Adrenal gland (tissue), 12 donors: ENCODE measurements around the gene TRPV2. TPM values are rescaled to one million over a fixed set of nuclear protein-coding genes. Genes with fewer than 3 reads are reported as not detected.
A peak's percentile ranks its signal among the peaks of the same experiment; 100 is the strongest.

Source experiments
- DNase-seq, 7 donors: peaks; one replicate each; pipeline ENCODE4 v3.0.0-alpha.2; 2019 to 2020
- H3K27ac ChIP-seq, 5 donors: fragments of 200-600 bp; sonication (generic) in 4 of 5; 1 replicate in 3 of 5; 2 replicates in 2 of 5; pipeline versions ENCODE4 v1.5.1 to v1.8.0; 2016 to 2020; ENCODE audit warnings: mild to moderate bottlenecking in 1 of 5
- H3K27me3 ChIP-seq: fragments of 200-600 bp; 2 replicates; pipeline ENCODE4 v1.8.0; 2021
- H3K36me3 ChIP-seq, 2 donors: fragments of 200-600 bp; replicated peaks in 1 of 2; 1 replicate in 1 of 2; 2 replicates in 1 of 2; pipeline versions ENCODE4 v1.5.1 to v1.8.0; 2018 to 2022
- H3K4me1 ChIP-seq, 2 donors: fragments of 200-600 bp; replicated peaks in 1 of 2; 1 replicate in 1 of 2; 2 replicates in 1 of 2; pipeline versions ENCODE4 v1.5.1 to v1.8.0; 2018 to 2021
- H3K4me3 ChIP-seq, 4 donors: fragments of 200-600 bp; sonication (generic) in 3 of 4; one replicate each; pipeline ENCODE4 v1.5.1; 2016 to 2018
- H3K9me3 ChIP-seq, 3 donors: fragments of 200-600 bp; sonication (generic) in 1 of 3; replicated peaks in 1 of 3; 1 replicate in 2 of 3; 2 replicates in 1 of 3; pipeline versions ENCODE4 v1.5.1 to v1.8.0; 2016 to 2021
- CTCF ChIP-seq, 6 experiments: fragments of 450-650 bp in 4 of 6; fragments of 200-600 bp in 2 of 6; sonication (generic) in 1 of 6; IDR thresholded peaks; 1 replicate in 5 of 6; 2 replicates in 1 of 6; pipeline versions ENCODE4 v1.5.1 to v1.8.0; 2016 to 2021; ENCODE audit warnings: antibody characterized with exemption in 6 of 6, mild to moderate bottlenecking in 2 of 6, moderate library complexity in 1 of 6
- POLR2A ChIP-seq, 2 donors: fragments of 450-650 bp; IDR thresholded peaks; one replicate each; pipeline ENCODE4 v1.6.1; 2017; ENCODE audit warnings: antibody characterized with exemption in 2 of 2, mild to moderate bottlenecking in 2 of 2, moderate library complexity in 1 of 2
- WGBS, 4 donors: extraction: QIAGEN DNeasy Blood & Tissue Kit in 2 of 4; methylation state at CpG; one replicate each; pipeline versions ENCODE4 v1.1.5 to v1.1.7; 2013 to 2017; 5-methylcytosine and 5-hydroxymethylcytosine counted together
- intact Hi-C, 2 donors: fragments of 100-400 bp; cut with DNase I; formaldehyde crosslinking; loops; one replicate each; pipeline versions ENCODE4 v1.14.1 to v1.15.0; 2022 to 2023
- polyA plus RNA-seq, 3 donors: library from polyadenylated mRNA; stranded (reverse); fragments of 200-250 nt in 2 of 3; fragments of 350-450 nt in 1 of 3; fragmentation: Illumina TruSeq in 1 of 3; extraction: RNeasy Lipid Tissue Mini Kit (QIAGEN cat#74804) in 1 of 3; gene quantifications; one replicate each; pipeline ENCODE4 v1.2.3, GENCODE V29; 2013 to 2014
- total RNA-seq, 9 donors: library from RNA; depleted of rRNA in 4 of 9; stranded (reverse); fragments of >200 nt in 4 of 9; fragments of 120-200 nt in 1 of 9; fragmentation: NEBNext Ultra II Directional in 1 of 9; extraction: Animal tissue kit (Norgen Biotek cat#: 25700) in 1 of 9; gene quantifications; one replicate each; pipeline versions ENCODE4 v1.1.0 to v1.2.4, GENCODE V29; 2013 to 2023
- donor health status: healthy with polysubstance abuse.
- donor health status: Bipolar disorder and iron deficiency.
- donor health status: DM: yes; HTN: yes; CAD: no.
- donor health status: DM: no; HTN: no; CAD: no.
- donor health status: DM: no; HTN: no; CAD: no.
- donor health status: DM: yes; HTN: yes; CAD: no.

Gene TRPV2
- total and polyA plus RNA-seq, 12 donors: 23.3 to 110 (median 50.6) TPM

GRCh38 chr17:16446338-16446983 is 31.1 kb downstream of the TRPV2 start:
- peaks cover 0 to 37% of the 10 kb centered on the region in 2 donors for H3K36me3 ChIP-seq
- TF ChIP-seq POLR2A (IDR thresholded peaks at IDR 0.05): no peak
- no peak for TF ChIP-seq CTCF (IDR thresholded peaks at IDR 0.05)
- peaks cover 5 to 59% of the 10 kb centered on the region in 2 donors for H3K4me1 ChIP-seq
- H3K9me3 ChIP-seq: no peaks in the 10 kb centered on the region
- H3K4me3 ChIP-seq: no peak overlapping the region
- H3K27ac ChIP-seq: peak overlapping the region in 3 of 5 donors; percentile 30 to 40 (median 31)
- no peaks in the 10 kb centered on the region for H3K27me3 ChIP-seq
- DNase-seq: no peak
- 85 to 89% (median 87%) methylated on average over 10 to 12 of the region's 12 CpGs for WGBS, 4 donors
- intact Hi-C loops: no loop called here

DNA sequence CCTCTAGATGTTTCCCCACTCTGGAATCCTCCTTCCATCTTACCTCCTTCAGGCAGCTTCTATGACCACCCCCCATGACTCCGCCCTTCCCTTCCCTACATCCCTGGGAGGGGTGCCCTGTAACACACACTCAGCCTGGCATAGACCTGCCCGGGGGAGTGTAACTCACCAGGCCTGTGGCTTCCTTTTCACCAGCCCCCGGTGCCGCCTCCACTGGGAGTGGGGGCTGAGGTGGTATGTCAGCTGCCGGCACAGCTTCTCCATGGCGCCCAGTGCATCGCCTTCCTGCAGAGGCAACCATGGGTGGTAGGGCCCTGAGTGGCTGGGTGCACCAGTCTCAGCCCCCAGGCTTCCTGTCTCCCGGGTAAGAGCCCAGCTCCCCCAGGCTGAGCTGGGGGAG is 32.3 kb downstream of the TRPV2 start:
- 81 to 89% (median 84%) methylated on average over 2 to 8 of the region's 8 CpGs for WGBS, 4 donors
- TF ChIP-seq POLR2A (IDR thresholded peaks at IDR 0.05) (no peak), CTCF (IDR thresholded peaks at IDR 0.05) (no peak)
- peaks cover 0 to 25% of the 10 kb centered on the region in 2 donors for H3K36me3 ChIP-seq
- peak overlapping the region in 2 of 5 donors; percentile 59 to 62 for H3K27ac ChIP-seq
- peaks cover 5 to 47% of the 10 kb centered on the region in 2 donors for H3K4me1 ChIP-seq
- H3K4me3 ChIP-seq: no peak overlapping the region
- intact Hi-C loops: no loop called here
- H3K9me3 ChIP-seq: no peaks in the 10 kb centered on the region
- no peaks in the 10 kb centered on the region for H3K27me3 ChIP-seq
- DNase-seq: no peak

DNA sequence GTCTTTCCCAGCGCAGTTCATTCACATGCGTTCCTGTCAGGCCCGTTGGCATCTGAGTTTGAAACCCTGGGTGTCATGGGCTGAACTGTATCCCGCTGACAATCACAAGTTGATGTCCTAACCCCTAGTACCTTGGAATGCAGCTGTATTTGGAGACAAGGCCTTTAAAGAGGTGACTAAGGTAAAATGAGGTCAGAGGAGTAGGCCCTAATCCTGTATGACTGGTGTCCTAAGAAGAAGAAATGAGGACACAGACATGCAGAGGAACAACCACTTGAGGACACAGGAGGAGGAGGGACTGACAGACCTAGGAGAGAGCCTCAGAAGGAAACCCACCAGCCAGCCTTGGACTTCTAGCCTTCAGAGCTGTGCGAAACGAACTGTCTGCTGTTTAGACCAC is 33.1 kb downstream of the TRPV2 start:
- WGBS, 4 donors: 63 to 72% (median 68%) methylated on average over 6 of the region's 6 CpGs
- no peak for DNase-seq
- Histone ChIP-seq H3K27ac (peak overlapping the region in 4 of 5 donors; percentile 32 to 62 (median 50)), H3K4me1 (peaks cover 5 to 40% of the 10 kb centered on the region in 2 donors), H3K9me3 (no peaks in the 10 kb centered on the region), H3K27me3 (no peaks in the 10 kb centered on the region), H3K36me3 (peaks cover 0 to 17% of the 10 kb centered on the region in 2 donors), H3K4me3 (no peak overlapping the region)
- intact Hi-C loops: no loop called here
- TF ChIP-seq CTCF (IDR thresholded peaks at IDR 0.05) (no peak), POLR2A (IDR thresholded peaks at IDR 0.05) (no peak)

DNA sequence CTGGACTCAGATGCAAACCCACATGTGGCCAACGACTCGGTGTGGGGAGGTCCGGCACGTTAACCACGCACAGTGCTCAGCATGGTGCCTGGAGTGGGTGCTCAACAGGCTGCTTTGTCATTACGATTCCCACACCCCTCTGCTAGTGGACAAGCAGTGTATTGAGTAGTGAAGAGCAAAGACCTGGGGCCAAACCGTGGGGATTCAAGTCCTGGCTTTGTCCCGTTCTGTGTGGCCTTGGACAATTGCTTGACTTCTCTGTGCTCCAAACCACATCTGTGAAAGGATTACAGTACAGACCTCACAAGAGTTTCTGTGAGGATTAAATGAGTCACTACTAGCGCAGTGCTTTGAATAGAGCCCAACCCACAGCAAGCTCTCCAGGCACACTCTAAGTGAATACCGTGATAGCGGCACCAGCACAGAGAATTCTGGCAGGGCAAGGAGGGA is 33.8 kb downstream of the TRPV2 start:
- Histone ChIP-seq H3K9me3 (no peaks in the 10 kb centered on the region), H3K4me1 (peaks cover 5 to 33% of the 10 kb centered on the region in 2 donors), H3K4me3 (no peak overlapping the region), H3K36me3 (peaks cover 0 to 10% of the 10 kb centered on the region in 2 donors), H3K27me3 (no peaks in the 10 kb centered on the region), H3K27ac (peak overlapping the region in 4 of 5 donors; percentile 32 to 62 (median 50))
- peak in 2 of 7 donors; percentile 55 to 59 for DNase-seq
- intact Hi-C loops: no loop called here
- 56 to 74% (median 67%) methylated on average over 4 to 11 of the region's 11 CpGs for WGBS, 4 donors
- TF ChIP-seq CTCF (IDR thresholded peaks at IDR 0.05) (no peak), POLR2A (IDR thresholded peaks at IDR 0.05) (peak in 1 of 2 donors; percentile 46)
